ENCODE results near the gene MRPS18C. TPM values are rescaled to one million over a fixed set of nuclear protein-coding genes. Genes with fewer than 3 reads are reported as not detected.
A peak's percentile ranks its signal among the peaks of the same experiment; 100 is the strongest.
"Not testable (repeated sequence)": the region's sequence is repeated elsewhere in the genome, so short reads cannot be mapped to it uniquely, and the experiment has no call there.

MRPS18C gene
- total RNA-seq, 1 donor from 2014 or later, result 27.3 TPM

DNA sequence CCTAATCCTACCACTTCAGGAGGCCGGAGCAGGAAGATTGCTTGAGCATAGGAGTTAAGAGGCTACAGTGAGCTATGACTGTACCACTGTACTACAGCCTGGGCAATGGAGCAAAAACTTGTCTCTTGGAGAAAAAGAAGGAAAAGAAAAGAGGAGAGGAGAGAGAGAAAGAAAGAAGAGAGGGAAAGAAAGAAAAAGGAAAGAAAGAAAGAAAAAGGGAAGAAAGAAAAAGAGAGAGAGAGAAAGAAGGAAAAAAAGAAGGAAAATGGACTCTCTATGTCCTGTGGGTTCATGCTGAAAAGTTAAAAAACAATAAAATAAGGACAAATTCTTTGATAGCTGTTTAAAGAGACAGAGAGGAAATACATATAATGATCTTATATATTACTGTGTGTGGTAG, 42.3 kb downstream of the MRPS18C start:
- TF ChIP-seq, protein P1, sequence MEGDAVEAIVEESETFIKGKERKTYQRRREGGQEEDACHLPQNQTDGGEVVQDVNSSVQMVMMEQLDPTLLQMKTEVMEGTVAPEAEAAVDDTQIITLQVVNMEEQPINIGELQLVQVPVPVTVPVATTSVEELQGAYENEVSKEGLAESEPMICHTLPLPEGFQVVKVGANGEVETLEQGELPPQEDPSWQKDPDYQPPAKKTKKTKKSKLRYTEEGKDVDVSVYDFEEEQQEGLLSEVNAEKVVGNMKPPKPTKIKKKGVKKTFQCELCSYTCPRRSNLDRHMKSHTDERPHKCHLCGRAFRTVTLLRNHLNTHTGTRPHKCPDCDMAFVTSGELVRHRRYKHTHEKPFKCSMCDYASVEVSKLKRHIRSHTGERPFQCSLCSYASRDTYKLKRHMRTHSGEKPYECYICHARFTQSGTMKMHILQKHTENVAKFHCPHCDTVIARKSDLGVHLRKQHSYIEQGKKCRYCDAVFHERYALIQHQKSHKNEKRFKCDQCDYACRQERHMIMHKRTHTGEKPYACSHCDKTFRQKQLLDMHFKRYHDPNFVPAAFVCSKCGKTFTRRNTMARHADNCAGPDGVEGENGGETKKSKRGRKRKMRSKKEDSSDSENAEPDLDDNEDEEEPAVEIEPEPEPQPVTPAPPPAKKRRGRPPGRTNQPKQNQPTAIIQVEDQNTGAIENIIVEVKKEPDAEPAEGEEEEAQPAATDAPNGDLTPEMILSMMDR (IDR thresholded peaks at IDR 0.05; ENCODE audit: partially characterized antibody, unreplicated experiment), result no peak
- H3K36me3 Mint-ChIP-seq (ENCODE audit: unreplicated experiment), result no peaks in the 10 kb centered on the region
- DNase-seq, result no peak
- no peaks in the 10 kb centered on the region for H3K27me3 Mint-ChIP-seq (ENCODE audit: unreplicated experiment)
- H3K27ac Mint-ChIP-seq (ENCODE audit: unreplicated experiment), result no peak overlapping the region
- H3K9me3 Mint-ChIP-seq (ENCODE audit: unreplicated experiment), result no peaks in the 10 kb centered on the region
- no peaks in the 10 kb centered on the region for H3K4me1 Mint-ChIP-seq (ENCODE audit: low read depth, unreplicated experiment)
- no peak overlapping the region for H3K4me3 Mint-ChIP-seq (ENCODE audit: unreplicated experiment)

DNA sequence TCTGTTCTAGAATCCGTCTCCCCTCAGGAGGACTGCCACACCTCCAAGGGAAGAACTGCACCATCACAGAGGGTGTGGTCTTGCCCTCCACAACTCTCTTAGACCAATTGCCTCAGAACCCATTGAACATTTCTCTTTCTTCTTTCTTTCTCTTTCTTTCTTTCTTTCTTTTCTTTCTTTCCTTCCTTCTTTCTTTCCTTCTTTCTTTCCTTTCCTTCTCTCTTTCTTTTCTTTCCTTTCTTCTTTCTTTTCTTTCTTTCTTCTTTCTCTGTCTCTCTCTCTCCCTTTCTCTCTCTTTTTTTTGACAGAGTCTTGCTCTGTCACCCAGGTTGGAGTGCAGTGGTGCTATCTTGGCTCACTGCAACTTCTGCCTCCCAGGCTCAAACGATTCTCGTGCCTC, 45.8 kb downstream of the MRPS18C start:
- H3K27ac Mint-ChIP-seq (ENCODE audit: unreplicated experiment); H3K9me3 Mint-ChIP-seq (ENCODE audit: unreplicated experiment): not testable (repeated sequence)

DNA sequence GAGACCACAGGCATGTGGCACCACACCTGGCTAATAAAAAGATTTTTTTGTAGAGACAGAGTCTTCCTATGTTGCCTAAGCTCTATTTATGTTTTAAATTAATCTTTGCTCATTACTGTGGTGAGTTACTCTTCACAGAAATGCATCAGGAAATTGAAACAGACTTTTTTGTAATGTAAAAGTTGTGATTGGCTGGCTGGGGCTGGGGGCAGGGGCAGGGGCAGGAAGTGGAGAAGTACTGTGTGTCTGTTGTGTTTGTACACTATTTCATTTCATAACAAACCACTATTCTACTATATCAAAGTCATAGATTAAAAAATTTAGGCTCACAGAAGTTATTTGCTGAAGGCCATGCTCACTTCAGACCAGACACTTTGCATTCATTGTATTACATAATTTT, 48.1 kb downstream of the MRPS18C start:
- TF ChIP-seq, protein P1 (IDR thresholded peaks at IDR 0.05; ENCODE audit: partially characterized antibody, unreplicated experiment), result no peak
- no peaks in the 10 kb centered on the region for H3K9me3 Mint-ChIP-seq (ENCODE audit: unreplicated experiment)
- no peaks in the 10 kb centered on the region for H3K27me3 Mint-ChIP-seq (ENCODE audit: unreplicated experiment)
- H3K4me1 Mint-ChIP-seq (ENCODE audit: low read depth, unreplicated experiment), result no peaks in the 10 kb centered on the region
- no peak overlapping the region for H3K4me3 Mint-ChIP-seq (ENCODE audit: unreplicated experiment)
- H3K36me3 Mint-ChIP-seq (ENCODE audit: unreplicated experiment), result no peaks in the 10 kb centered on the region
- DNase-seq, result no peak
- no peak overlapping the region for H3K27ac Mint-ChIP-seq (ENCODE audit: unreplicated experiment)

More for the DNA sequence above, 45.8 kb downstream of the MRPS18C start:
- not testable (repeated sequence) for H3K36me3 Mint-ChIP-seq (ENCODE audit: unreplicated experiment); DNase-seq; H3K27me3 Mint-ChIP-seq (ENCODE audit: unreplicated experiment); H3K4me1 Mint-ChIP-seq (ENCODE audit: low read depth, unreplicated experiment); H3K4me3 Mint-ChIP-seq (ENCODE audit: unreplicated experiment)

DNA sequence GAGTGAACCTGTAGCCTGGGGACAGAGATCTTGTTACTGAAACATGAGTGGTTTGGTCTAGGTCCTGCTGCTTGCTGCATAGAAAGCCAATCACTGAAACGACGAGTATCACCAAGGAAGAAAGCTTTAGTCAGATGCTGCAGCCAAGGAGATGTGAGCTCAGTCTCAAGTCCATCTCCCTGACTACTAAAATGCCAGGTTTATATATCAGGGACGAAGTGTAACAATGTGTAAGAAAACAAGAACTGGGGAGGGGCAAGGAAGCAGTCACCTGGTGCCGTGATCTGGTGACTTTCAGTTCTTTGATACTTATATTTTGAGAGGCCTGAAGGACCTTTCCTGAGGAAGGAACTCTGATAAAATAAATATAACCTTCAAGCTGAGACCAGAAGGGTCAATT, 48.6 kb downstream of the MRPS18C start:
- H3K36me3 Mint-ChIP-seq (ENCODE audit: unreplicated experiment), result no peaks in the 10 kb centered on the region
- no peaks in the 10 kb centered on the region for H3K27me3 Mint-ChIP-seq (ENCODE audit: unreplicated experiment)
- DNase-seq, result no peak
- no peak overlapping the region for H3K27ac Mint-ChIP-seq (ENCODE audit: unreplicated experiment)
- H3K4me1 Mint-ChIP-seq (ENCODE audit: low read depth, unreplicated experiment), result no peaks in the 10 kb centered on the region
- no peak overlapping the region for H3K4me3 Mint-ChIP-seq (ENCODE audit: unreplicated experiment)
- no peaks in the 10 kb centered on the region for H3K9me3 Mint-ChIP-seq (ENCODE audit: unreplicated experiment)
- TF ChIP-seq, protein P1 (IDR thresholded peaks at IDR 0.05; ENCODE audit: partially characterized antibody, unreplicated experiment), result no peak

DNA sequence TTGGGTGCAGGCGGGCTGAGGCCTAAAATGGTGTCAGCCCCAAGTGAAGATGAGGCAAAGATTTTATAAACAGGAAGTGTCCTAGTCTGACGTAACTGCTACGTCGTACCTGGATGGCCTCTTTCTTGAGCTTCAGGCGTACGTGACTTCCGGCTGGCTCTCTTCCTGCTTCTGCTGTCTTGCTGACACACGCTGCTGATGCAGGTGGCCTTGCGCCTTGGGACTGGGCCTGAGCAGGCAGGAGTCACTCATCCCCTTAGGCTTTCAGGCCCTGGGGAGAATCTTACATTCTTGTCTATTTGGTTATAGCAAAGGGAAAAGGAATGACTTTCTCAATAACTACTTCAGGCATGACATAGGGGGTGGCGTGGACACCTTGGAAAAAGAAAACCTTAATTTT, 49.1 kb downstream of the MRPS18C start:
- DNase-seq, result no peak
- no peaks in the 10 kb centered on the region for H3K9me3 Mint-ChIP-seq (ENCODE audit: unreplicated experiment)
- H3K27me3 Mint-ChIP-seq (ENCODE audit: unreplicated experiment), result no peaks in the 10 kb centered on the region
- no peak overlapping the region for H3K27ac Mint-ChIP-seq (ENCODE audit: unreplicated experiment)
- no peaks in the 10 kb centered on the region for H3K36me3 Mint-ChIP-seq (ENCODE audit: unreplicated experiment)
- H3K4me3 Mint-ChIP-seq (ENCODE audit: unreplicated experiment), result no peak overlapping the region
- H3K4me1 Mint-ChIP-seq (ENCODE audit: low read depth, unreplicated experiment), result no peaks in the 10 kb centered on the region
- TF ChIP-seq, protein P1 (IDR thresholded peaks at IDR 0.05; ENCODE audit: partially characterized antibody, unreplicated experiment), result no peak

DNA sequence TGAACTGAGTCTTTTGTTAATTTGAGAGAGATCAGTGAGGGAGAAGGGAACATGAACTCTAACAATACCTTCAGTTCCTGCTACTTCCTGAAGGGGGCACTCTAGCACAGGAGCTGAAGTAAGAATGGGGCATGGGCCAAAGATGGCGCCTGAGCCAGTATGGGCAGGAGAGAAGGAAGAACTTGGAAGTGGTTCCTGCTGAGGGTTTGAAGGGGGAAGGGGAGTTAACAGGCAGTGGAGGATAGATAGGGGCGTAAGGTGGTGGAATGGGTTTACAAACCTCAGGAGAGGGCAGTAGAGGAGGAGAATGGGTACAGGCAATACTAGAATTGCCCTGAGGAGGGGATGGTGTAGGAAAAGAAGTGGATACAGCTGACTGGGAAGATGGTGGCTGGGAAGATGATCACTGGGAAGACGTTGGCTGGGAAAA, 53.3 kb downstream of the MRPS18C start:
- H3K9me3 Mint-ChIP-seq (ENCODE audit: unreplicated experiment); DNase-seq; H3K4me3 Mint-ChIP-seq (ENCODE audit: unreplicated experiment); H3K27me3 Mint-ChIP-seq (ENCODE audit: unreplicated experiment); H3K4me1 Mint-ChIP-seq (ENCODE audit: low read depth, unreplicated experiment); H3K27ac Mint-ChIP-seq (ENCODE audit: unreplicated experiment); H3K36me3 Mint-ChIP-seq (ENCODE audit: unreplicated experiment): not testable (repeated sequence)
- TF ChIP-seq, protein P1 (IDR thresholded peaks at IDR 0.05; ENCODE audit: partially characterized antibody, unreplicated experiment), result peak; percentile 63
